Astrocyte of the cerebellum (primary cell): Measurements from ENCODE around the gene TLR6.

Experiments used
- DNase-seq: peaks from one replicate; pipeline ENCODE4 v3.0.0-alpha.2; 2011; ENCODE audit warnings: low read depth
- H3K4me3 ChIP-seq: 2 replicates; pipeline ENCODE4 v1.5.1; 2011; ENCODE audit warnings: mild to moderate bottlenecking, low read depth, low read length, moderate library complexity
- in situ Hi-C: cut with HindIII; loops from 2 replicates; pipeline ENCODE4 v1.10.0; 2017; ENCODE audit warnings: low sequenced_read_pairs
- TF ChIP-seq, protein P1 (sequence below): IDR thresholded peaks from 2 replicates; pipeline ENCODE4 v1.5.1; 2012; ENCODE audit warnings: low read length, low read depth, moderate library complexity, mild to moderate bottlenecking; ENCODE audit errors: missing control alignments

The TLR6 gene

DNA sequence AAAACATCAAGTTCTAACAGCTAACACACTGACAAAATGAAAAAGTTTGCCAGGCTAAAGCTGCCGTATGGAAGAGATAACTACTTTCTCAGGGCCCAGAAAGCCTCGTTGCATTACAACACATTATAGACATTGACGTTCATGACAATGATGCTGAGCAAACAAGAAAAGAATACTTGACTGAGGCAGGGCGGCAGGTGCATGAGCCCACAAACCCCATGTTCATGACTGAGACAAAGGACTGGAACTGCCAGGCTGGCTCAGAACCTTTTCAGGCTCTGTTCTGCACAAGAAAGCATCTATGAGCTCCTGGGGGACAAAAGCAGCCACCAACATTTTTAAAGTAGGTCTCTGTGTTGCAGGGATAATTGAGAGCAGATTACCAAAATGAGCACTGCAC is 13.6 kb downstream of the TLR6 start:
- TF ChIP-seq, protein P1, sequence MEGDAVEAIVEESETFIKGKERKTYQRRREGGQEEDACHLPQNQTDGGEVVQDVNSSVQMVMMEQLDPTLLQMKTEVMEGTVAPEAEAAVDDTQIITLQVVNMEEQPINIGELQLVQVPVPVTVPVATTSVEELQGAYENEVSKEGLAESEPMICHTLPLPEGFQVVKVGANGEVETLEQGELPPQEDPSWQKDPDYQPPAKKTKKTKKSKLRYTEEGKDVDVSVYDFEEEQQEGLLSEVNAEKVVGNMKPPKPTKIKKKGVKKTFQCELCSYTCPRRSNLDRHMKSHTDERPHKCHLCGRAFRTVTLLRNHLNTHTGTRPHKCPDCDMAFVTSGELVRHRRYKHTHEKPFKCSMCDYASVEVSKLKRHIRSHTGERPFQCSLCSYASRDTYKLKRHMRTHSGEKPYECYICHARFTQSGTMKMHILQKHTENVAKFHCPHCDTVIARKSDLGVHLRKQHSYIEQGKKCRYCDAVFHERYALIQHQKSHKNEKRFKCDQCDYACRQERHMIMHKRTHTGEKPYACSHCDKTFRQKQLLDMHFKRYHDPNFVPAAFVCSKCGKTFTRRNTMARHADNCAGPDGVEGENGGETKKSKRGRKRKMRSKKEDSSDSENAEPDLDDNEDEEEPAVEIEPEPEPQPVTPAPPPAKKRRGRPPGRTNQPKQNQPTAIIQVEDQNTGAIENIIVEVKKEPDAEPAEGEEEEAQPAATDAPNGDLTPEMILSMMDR = no peak
- in situ Hi-C loops = no loop called here
- no peak overlapping the region for H3K4me3 ChIP-seq
- no peak for DNase-seq

DNA sequence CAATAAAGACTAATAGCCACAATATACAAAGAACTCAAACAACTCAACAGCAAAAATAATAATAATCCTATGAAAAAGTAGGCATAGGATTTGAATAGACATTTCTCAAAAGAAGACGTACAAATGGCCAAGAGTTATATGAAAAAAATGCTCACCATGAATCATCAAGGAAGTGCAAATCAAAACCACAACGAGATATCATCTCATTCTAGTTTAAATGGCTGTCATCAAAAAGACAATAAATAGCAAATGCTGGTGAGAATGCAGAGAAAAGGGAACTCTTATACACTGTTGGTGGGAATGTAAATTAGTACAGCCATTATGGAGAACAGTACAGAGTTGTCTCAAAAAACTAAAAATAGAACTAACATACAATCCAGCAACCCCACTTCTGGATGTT is 18.8 kb downstream of the TLR6 start:
- in situ Hi-C loops = no loop called here
- DNase-seq = no peak
- H3K4me3 ChIP-seq = no peak overlapping the region
- TF ChIP-seq, protein P1 = no peak

DNA sequence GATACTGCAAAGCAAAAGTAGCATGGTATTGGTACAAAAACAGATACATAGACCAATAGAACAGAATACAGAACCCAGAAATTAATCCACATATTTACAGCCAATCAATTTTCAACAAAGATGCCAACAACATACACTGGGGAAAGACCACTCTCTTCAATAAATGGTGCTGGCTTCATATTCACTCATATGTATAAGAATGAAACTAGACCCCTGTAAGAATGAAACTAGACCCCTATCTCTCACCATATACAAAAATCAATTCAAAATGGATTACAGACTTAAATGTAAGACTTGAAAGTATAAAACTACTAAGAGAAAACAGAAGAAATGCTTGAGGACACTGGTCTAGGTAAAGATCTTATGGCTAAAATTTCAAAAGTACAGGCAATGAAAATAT is 19.3 kb downstream of the TLR6 start:
- DNase-seq = no peak
- TF ChIP-seq, protein P1 = no peak
- no peak overlapping the region for H3K4me3 ChIP-seq
- in situ Hi-C loops = no loop called here

DNA sequence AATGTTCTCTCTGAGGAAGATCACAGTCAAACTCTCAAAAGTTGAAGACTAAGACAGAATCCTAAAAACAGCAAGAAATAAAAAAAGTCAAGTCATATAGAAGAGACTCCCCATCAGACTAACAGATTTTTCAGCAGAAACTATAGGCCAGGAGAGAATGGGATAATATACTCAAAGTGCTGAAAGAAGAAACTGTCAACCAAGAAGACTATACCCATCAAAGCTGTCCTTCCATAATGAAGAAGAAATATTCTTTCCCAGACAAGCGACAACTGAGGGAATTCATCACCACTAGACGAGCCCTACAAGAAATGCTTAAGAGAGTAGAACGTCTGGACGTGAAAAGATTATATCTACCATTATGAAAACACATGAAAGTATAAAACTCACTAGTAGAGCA is 22.0 kb downstream of the TLR6 start:
- DNase-seq = no peak
- TF ChIP-seq, protein P1 = no peak
- H3K4me3 ChIP-seq = no peak overlapping the region
- in situ Hi-C loops = no loop called here

DNA sequence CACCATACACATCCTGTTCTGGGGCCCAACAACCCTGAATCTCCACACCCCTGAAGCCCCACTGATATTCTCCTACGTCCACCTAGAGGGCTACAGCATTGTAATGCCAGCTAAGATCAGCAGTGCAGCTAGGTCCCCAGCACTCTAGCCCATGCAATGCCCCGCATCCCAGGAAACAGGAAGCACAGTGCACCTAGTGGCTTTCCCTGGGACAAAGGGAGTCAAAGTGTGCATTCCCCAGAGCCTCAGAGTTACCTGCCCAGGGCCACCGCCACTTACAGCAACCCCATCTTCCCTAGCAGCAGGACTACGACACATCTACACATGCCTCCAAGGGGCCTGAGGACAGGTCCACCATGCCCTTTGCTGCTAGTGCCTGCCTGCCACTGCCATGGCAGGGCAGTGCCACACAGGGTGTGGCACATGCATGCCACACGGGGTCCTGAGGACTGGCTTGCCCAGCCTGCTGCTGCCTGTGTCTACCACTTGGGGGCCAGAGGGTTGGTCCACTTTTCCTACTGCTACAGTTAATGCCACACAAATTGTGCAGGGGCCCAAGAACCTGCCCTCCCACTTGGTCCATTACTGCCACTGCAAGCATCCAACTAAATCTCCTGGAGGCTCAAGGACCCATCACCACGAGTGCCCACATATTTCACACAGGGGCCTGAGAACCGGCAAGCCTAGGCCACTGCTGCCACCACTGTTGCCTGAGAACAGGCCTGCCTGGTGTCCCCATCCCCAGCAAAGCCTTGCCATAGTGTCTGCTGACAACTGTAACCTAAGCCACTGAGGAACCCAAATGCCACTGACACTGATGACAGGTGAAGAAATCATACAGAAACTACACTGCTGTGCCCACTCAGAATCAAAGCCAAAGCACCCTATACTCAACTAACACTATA is 23.7 kb downstream of the TLR6 start:
- TF ChIP-seq, protein P1 = no peak
- DNase-seq = no peak
- in situ Hi-C loops = no loop called here
- no peak overlapping the region for H3K4me3 ChIP-seq

DNA sequence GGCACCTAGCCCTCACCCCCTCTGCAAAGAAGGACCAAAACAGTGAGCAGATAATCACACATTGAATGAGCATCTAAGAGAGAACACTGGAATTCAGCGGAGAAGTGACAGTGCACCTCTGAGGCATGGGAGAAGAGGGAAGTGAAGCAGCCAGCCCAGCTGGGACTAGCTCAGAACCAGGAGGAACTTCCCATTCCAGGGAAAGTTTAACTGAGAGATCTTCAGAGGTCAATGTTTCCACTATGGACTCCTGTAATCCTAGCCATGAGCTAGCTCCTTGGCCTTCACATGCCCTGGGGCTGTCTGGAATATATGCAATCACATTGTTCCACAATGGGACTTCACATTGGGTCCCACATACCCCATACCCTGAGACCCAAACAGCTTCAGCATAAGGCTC is 24.4 kb downstream of the TLR6 start:
- H3K4me3 ChIP-seq = no peak overlapping the region
- TF ChIP-seq, protein P1 = no peak
- in situ Hi-C loops = no loop called here
- DNase-seq = no peak
